DMS 273 treated with DMSO at 0.1 percent for 48 hours (cell line): ENCODE measurements around the gene CTSO.
"Not testable (repeated sequence)": the region's sequence is repeated elsewhere in the genome, so short reads cannot be mapped to it uniquely, and the experiment has no call there.

Source experiments
- DNase-seq: peaks from one replicate; lab custom pipeline; 2025; lab: John Stamatoyannopoulos, UW

The CTSO gene

GRCh38 chr4:155954118-155954685 is 536 bp upstream of the CTSO start:
- no peak for DNase-seq

DNA sequence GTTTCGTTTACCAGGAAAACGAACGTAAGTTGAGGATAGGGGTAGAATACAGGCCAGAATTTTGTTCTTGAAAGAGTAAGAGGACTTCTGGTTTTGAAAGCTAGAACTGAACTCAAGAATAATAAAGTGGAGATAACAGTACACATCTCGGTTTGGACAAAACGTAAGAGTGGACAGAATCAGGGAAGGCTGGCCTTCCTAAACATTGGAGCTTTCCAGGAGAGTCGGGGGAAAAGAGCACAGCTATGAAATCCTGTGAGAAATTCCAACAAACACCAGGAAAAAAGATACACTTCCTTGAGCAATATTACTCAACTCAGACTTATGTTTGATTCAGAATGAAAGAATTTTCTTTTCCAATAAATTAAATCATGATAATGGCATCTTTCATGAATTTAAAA is 1.2 kb downstream of the CTSO start:
- no peak for DNase-seq

GRCh38 chr4:155950461-155950860 is 3.2 kb downstream of the CTSO start:
- DNase-seq = no peak

- no peak for DNase-seq
Measured at GRCh38 chr4:155948541-155948940, 5.1 kb downstream of the CTSO start.

DNA sequence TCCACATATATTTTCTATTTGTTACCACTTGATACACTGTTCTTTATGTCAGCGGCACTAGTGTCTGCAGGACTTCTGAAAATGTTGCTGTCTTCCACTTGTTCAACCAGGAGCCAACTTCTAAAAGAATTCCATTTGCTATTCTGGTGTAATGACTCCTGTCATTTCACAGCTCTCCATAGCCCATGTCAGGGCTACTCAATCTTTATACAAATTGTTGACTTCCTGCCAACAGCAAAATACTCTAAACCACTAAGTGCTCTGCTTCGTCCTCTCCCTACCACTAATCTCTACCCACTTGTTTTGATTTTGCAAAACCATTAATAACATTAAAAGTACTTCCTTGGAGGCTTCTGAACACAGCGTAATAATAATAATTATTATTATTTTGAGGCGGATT is 7.2 kb downstream of the CTSO start:
- no peak for DNase-seq

- no peak for DNase-seq
Measured at GRCh38 chr4:155944516-155944915, 9.2 kb downstream of the CTSO start.

- DNase-seq = no peak
Measured at GRCh38 chr4:155943605-155944291, 9.9 kb downstream of the CTSO start.

- DNase-seq = no peak
Measured at GRCh38 chr4:155941820-155942219, 11.8 kb downstream of the CTSO start.

DNA sequence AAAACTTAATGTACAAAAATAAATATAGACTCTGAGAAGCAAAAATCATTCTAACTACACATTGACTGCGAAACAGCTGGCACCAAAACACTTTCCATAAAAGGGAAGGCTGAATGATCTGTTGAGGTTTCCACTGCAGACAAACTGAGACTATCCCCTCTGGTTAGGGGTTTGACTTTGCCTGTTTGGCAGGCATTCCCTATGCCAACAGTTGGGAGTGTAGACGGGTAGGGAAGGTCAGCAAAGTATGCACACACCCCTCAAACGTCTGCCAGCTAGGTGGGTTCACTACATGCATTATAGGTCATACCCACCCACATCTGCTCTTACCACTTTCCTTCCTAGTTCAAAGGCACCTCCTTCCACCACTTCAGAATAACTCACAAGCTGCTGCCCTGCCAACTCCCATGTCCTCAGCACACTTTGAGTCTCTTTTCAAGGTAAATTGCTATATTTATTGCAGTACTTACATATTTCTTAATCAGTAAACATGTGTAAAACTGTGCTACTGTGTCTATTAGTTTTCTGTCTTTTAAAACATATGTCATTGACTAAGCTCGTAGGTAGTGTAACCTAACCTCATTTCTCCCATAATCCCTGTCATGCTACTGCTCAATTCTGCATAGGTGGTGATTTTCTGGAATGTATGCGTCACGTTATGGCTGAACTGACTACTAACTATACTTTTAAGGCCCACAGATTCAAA is 12.4 kb downstream of the CTSO start:
- DNase-seq = no peak

DNA sequence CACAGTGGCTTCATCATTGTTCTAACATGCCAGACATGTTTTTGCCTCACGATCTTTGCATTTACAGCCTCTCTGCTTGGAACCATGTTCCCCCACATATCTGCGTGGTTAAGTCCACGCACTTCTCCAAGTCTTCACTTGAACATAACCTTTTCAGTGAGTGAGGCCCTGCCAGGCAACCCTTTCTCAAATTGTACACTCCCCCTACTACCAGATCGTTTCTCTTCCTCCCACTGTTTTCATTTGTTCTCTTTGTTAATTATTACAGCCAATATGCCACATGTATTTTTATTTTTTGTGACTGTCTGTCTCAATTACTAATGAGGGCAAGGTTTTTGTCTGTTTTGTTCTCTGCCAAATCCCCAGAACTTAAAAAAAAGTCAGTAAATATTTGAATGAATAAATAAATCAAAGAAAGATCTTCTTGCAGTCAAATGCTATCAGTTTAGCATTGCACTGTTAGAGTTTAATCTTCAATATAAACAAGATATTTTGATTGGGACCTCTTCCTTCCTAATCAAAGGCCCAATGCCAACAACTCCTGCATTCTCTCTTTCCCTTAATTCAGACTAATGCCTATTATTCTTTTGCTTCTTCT is 18.2 kb downstream of the CTSO start:
- DNase-seq = no peak

DNA sequence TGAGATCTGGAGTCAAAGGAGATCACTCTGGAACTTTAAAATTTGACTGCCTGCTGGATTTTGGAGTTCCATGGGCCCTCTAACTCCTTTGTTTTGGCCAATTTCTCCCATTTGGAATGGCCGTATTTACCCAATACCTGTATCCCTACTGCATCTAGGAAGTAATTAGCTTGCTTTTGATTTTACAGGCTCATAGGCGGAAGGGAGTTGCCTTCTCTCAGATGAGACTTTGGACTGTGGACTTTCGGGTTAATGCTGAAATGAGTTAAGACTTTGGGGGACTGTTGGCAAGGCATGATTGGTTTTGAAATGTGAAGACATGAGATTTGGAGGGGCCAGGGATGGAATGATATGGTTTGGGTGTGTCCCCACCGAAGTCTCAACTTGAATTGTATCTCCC is 19.0 kb downstream of the CTSO start:
- DNase-seq = not testable (repeated sequence)

GRCh38 chr4:155931634-155932033 is 22.0 kb downstream of the CTSO start:
- DNase-seq = no peak

DNA sequence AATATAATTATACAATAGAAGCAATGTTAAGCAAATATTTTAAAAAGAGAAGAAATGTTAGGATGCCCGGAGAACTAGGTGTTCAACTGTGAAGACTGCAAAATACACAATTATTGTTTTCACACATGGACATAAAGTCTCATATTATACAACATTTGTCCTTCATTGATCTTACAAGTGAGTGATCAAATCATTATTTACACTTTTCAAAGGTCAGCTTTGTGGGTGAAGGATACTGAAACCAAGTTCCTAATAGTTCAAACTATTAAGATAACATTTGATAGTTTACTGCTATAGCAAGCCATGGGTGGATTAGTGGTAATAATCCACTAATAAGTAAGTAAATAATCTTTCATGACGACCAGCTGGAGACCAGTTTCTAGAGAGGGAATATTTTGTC is 23.3 kb downstream of the CTSO start:
- no peak for DNase-seq

DNA sequence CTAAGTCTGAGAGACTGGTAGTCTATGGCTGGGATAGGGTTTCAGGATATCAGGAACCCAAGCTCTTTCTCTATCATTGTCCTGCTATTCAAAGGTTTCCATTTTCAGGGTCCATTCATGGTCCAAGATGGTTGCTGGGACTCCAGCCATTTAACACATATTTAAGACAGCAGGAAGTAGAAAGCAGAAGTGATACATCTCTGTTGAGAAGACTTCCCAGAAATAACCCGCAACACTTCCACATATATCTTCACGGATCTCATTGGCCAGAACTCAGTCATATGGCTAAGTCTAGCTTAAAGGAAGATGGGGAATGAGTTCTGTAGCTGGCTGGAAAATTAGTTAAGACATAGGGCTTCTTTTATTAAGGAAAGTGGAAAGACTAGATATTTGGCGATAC is 23.8 kb downstream of the CTSO start:
- DNase-seq = no peak

DNA sequence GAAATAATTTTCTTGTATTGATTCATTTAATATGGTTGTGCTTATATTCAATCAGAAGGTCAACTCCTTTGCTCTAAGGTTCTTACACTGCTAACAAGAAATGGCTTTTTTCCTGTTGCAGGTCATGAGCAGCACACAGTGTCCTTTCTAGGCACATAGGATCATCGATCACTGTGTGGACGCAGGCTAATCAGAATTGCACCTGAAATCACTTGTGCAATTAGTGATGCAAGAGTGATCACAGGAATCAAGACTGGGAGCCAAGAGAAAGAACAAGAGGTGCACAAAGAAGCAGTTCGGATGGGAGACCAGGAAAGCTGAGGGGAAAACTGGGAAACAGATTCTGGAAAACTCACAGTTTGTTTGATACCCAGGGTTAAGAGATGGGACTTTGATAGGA is 29.0 kb downstream of the CTSO start:
- DNase-seq = no peak

GRCh38 chr4:155921597-155921996 is 32.1 kb downstream of the CTSO start:
- no peak for DNase-seq

GRCh38 chr4:155914782-155915181 is 38.9 kb downstream of the CTSO start:
- no peak for DNase-seq

- DNase-seq = no peak
Measured at GRCh38 chr4:155911905-155912304, 41.8 kb downstream of the CTSO start.

DNA sequence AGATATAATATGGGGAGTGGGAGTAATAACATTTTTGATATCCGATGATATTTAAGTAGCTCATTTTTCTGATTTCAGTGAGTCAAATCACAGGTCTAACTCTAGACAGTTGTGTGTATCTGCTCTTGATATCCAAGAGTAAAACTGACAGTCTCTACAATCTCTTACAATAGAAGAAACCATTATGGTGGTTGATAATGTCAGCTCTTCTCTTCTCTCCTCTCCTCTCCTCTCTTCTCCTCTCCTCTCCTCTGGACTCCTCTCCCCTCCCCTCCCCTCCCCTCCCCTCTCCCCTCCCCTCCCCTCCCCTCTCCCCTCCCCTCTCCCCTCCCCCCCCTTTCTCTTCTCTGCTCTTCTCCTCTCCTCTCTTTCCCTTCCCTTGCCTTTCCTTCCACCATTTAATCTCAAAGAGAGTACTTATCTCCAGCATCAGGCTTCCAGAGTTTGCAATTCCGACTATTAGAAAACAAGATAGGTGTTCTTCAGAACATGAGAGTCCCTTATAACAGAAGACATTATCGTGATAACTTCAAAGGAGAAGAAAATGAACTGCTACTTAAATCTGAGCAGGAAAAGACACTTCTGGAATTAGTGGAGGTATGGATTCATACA is 43.9 kb downstream of the CTSO start:
- DNase-seq = no peak

DNA sequence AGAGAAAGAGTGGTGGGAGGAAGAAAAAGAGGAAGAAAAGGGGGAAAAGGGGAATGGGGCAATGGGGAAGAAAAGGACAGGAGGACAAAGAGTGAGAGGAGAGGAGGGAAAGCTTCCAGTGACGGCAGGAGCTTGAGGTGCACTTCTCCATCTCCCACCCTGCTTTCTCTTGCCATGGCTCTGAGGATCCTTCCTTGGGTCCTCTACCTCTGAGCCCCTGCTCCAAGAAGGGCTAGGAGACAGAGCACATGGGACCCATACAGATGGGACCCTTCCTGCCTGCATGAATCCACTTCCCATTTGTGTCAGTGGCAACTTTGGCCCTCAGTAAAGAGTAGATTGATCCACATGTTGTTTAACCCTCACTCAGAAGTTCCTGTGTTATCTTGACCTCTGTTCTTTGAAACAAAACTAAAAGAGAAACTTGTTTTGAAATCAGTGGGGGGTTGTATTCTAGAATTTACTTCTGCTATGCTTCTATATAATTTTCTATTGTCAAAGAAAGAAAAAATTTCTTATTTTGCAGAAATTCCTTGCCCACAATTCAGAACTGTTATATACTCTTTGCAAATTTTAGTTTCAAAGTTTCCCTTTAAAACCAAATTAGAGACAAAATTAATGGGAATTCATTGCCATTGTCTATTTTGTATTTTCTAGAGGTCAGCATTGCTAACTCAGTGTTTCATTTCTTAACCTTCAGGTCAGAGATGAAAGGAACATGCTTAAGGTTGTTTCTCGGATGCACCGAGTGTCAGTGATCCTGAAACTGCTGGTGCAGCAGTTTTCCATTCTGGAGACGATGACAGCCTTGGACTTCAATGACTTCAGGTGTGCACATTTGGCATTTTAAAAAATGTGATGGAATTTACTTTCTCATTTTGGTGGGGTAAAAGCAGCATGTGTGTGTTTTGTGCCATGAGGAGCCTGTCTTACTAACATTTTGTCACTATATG is 45.2 kb downstream of the CTSO start:
- DNase-seq = no peak

DNA sequence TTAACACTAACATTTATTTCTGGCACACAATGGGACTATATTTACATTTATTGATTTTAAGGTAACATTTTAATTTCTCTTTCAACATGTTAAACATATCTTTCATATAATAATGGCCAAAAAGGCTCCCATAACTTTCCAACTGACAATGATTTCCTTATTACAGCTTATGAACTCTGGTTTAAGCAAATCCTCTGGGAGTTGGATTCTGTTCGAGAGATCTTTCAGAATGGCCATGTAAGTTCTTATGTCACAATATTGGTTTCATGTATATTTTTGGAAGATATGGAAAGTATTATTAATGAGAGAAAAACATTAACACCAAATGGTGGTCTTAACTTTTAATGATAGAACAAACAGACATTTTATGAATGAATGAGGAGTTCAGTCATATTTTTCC is 46.1 kb downstream of the CTSO start:
- DNase-seq = no peak
